Prostate gland (tissue), 2 donors: ENCODE measurements around the gene SMYD3. TPM values are rescaled to one million over a fixed set of nuclear protein-coding genes. Genes with fewer than 3 reads are reported as not detected.

ENCODE experiments used
- DNase-seq: peaks from one replicate; pipeline ENCODE4 v3.0.0-alpha.2; 2019; ENCODE audit warnings: low spot score
- H3K27ac ChIP-seq, 2 donors: fragments of 200-600 bp; sonication (generic); 2 replicates each; pipeline ENCODE4 v1.5.1; 2017 to 2019
- H3K27me3 ChIP-seq: fragments of 200-600 bp; sonication (generic); replicated peaks from 2 replicates; pipeline ENCODE4 v1.5.1; 2019; ENCODE audit not compliant: insufficient read depth
- H3K36me3 ChIP-seq, 2 donors: fragments of 200-600 bp; sonication (generic); 1 replicate in 1 of 2; 2 replicates in 1 of 2; pipeline versions ENCODE4 v1.5.1 to v1.8.1; 2017 to 2019
- H3K4me1 ChIP-seq: fragments of 200-600 bp; sonication (generic); replicated peaks from 2 replicates; pipeline ENCODE4 v1.5.1; 2019
- H3K4me3 ChIP-seq, 2 donors: fragments of 200-600 bp; sonication (generic); 2 replicates each; pipeline ENCODE4 v1.5.1; 2017 to 2019
- H3K9me3 ChIP-seq: fragments of 200-600 bp; sonication (generic); 2 replicates; pipeline ENCODE4 v1.5.1; 2017
- CTCF ChIP-seq, 4 experiments: fragments of 200-600 bp in 2 of 4; fragments of 450-650 bp in 2 of 4; sonication (generic) in 2 of 4; IDR thresholded peaks; 1 replicate in 3 of 4; 2 replicates in 1 of 4; pipeline ENCODE4 v1.5.1; 2016 to 2019; ENCODE audit warnings: antibody characterized with exemption in 4 of 4, mild to moderate bottlenecking in 2 of 4, moderate library complexity in 2 of 4
- POLR2A ChIP-seq: fragments of 450-650 bp; IDR thresholded peaks from one replicate; pipeline ENCODE4 v1.6.1; 2016; ENCODE audit warnings: antibody characterized with exemption, mild to moderate bottlenecking
- POLR2AphosphoS5 ChIP-seq: sonication (generic); formaldehyde crosslinking; IDR thresholded peaks from one replicate; pipeline ENCODE4 v1.6.1; 2017; ENCODE audit warnings: antibody characterized with exemption
- WGBS: methylation state at CpG from one replicate; pipeline ENCODE4 v1.1.5; 2018; 5-methylcytosine and 5-hydroxymethylcytosine counted together
- intact Hi-C: fragments of 100-400 bp; cut with DNase I; formaldehyde crosslinking; loops from one replicate; pipeline ENCODE4 v1.14.2; 2022
- total RNA-seq, 2 donors: library from RNA; depleted of rRNA; stranded (reverse); fragments of >200 nt; gene quantifications; one replicate each; pipeline ENCODE4 v1.1.0, GENCODE V29; 2016

The SMYD3 gene
- total RNA-seq, 2 donors from 2014 or later: 19.8 to 23.9 TPM

- Histone ChIP-seq H3K4me3 (no peak overlapping the region), H3K4me1 (no peaks in the 10 kb centered on the region), H3K27ac (no peak overlapping the region), H3K9me3 (no peaks in the 10 kb centered on the region), H3K36me3 (no peaks in the 10 kb centered on the region), H3K27me3 (no peaks in the 10 kb centered on the region)
- WGBS: 76% methylated on average over 1 of the region's 1 CpG
- DNase-seq: no peak
- intact Hi-C loops: no loop called here
- TF ChIP-seq POLR2AphosphoS5 (no peak), CTCF (IDR thresholded peaks at IDR 0.05) (no peak), POLR2A (no peak)
These were observed 90.8 kb downstream of the SMYD3 start for GRCh38 chr1:246416261-246416660.

GRCh38 chr1:246415028-246415427 lies 92.1 kb downstream of the SMYD3 start:
- H3K27ac ChIP-seq: no peak overlapping the region
- intact Hi-C loops: no loop called here
- H3K4me3 ChIP-seq: no peak overlapping the region
- 89% methylated on average over 2 of the region's 2 CpGs for WGBS
- TF ChIP-seq POLR2AphosphoS5: no peak
- TF ChIP-seq CTCF (IDR thresholded peaks at IDR 0.05): no peak
- TF ChIP-seq POLR2A: no peak
- H3K27me3 ChIP-seq: no peaks in the 10 kb centered on the region
- no peaks in the 10 kb centered on the region for H3K4me1 ChIP-seq
- DNase-seq: no peak
- no peaks in the 10 kb centered on the region for H3K36me3 ChIP-seq
- no peaks in the 10 kb centered on the region for H3K9me3 ChIP-seq

DNA sequence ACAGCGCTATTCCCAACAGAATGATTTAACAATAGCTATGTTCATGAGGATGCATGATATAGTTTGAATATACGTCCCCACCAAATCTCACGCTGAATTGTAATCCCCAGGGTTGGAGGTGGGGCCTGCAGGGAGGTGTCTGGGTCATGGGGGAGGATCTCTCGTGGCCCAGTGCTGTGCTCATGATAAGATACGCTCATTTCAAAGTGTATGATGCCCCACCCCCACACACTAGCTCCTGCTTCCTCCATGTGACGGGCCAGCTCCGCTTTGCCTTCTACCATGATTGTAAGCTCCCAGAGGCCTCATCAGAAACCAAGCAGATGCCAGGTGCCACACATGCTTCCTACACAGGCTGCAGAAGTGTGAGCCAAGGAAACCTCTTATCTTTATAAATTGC lies 93.6 kb downstream of the SMYD3 start:
- Histone ChIP-seq H3K4me3 (no peak overlapping the region), H3K27ac (no peak overlapping the region), H3K27me3 (no peaks in the 10 kb centered on the region), H3K9me3 (no peaks in the 10 kb centered on the region), H3K4me1 (no peaks in the 10 kb centered on the region), H3K36me3 (no peaks in the 10 kb centered on the region)
- no peak for TF ChIP-seq POLR2A
- TF ChIP-seq POLR2AphosphoS5: no peak
- TF ChIP-seq CTCF (IDR thresholded peaks at IDR 0.05): no peak
- intact Hi-C loops: no loop called here
- WGBS: 95% methylated on average over 7 of the region's 7 CpGs
- DNase-seq: no peak

GRCh38 chr1:246404078-246404477 lies 103.0 kb downstream of the SMYD3 start:
- whole genome bisulfite sequencing: 88% methylated on average over 7 of the region's 7 CpGs
- Histone ChIP-seq H3K36me3 (no peaks in the 10 kb centered on the region), H3K27ac (no peak overlapping the region), H3K9me3 (no peaks in the 10 kb centered on the region), H3K27me3 (no peaks in the 10 kb centered on the region), H3K4me3 (no peak overlapping the region), H3K4me1 (no peaks in the 10 kb centered on the region)
- DNase-seq: no peak
- TF ChIP-seq POLR2AphosphoS5 (no peak), CTCF (IDR thresholded peaks at IDR 0.05) (no peak), POLR2A (no peak)
- intact Hi-C loops: no loop called here

GRCh38 chr1:246398126-246398813 lies 108.8 kb downstream of the SMYD3 start:
- TF ChIP-seq POLR2A (no peak), CTCF (IDR thresholded peaks at IDR 0.05) (no peak), POLR2AphosphoS5 (no peak)
- Histone ChIP-seq H3K4me3 (no peak overlapping the region), H3K27ac (no peak overlapping the region), H3K4me1 (no peaks in the 10 kb centered on the region), H3K36me3 (no peaks in the 10 kb centered on the region), H3K9me3 (no peaks in the 10 kb centered on the region), H3K27me3 (no peaks in the 10 kb centered on the region)
- DNase-seq: no peak
- intact Hi-C loops: no loop called here
- 63% methylated on average over 7 of the region's 7 CpGs for WGBS
